ENCODE measurements around the gene NPAS3. TPM values are rescaled to one million over a fixed set of nuclear protein-coding genes. Genes with fewer than 3 reads are reported as not detected.

The NPAS3 gene
- total RNA-seq, 6 experiments from 2014 or later: 0.11 to 0.83 (median 0.21) TPM; not detected in 2

GRCh38 chr14:33699300-33699983 is 760.8 kb downstream of the NPAS3 start:
- Histone ChIP-seq H3K9me3 (no peaks in the 10 kb centered on the region), H3K27me3 (no peaks in the 10 kb centered on the region), H3K27ac (no peak overlapping the region), H3K36me3 (no peaks in the 10 kb centered on the region), H3K4me3 (no peak overlapping the region), H3K4me1 (no peaks in the 10 kb centered on the region)
- no peak for ATAC-seq
- no peak for DNase-seq
- intact Hi-C loops (cut with DNase I): no loop called here
- WGBS (ENCODE audit: insufficient coverage, low coverage, low lambda C conversion rate, missing lambda C conversion rate): 73% methylated on average over 12 of the region's 12 CpGs
- TF ChIP-seq POLR2A (IDR thresholded peaks at IDR 0.05) (no peak), CTCF (IDR thresholded peaks at IDR 0.05) (no peak)

- intact Hi-C loops (cut with DNase I): no loop called here
- Histone ChIP-seq H3K36me3 (no peaks in the 10 kb centered on the region), H3K27ac (no peak overlapping the region), H3K27me3 (no peaks in the 10 kb centered on the region), H3K4me3 (no peak overlapping the region), H3K9me3 (no peaks in the 10 kb centered on the region), H3K4me1 (no peaks in the 10 kb centered on the region)
- ATAC-seq (no peak), DNase-seq (no peak)
- TF ChIP-seq POLR2A (IDR thresholded peaks at IDR 0.05) (no peak), CTCF (IDR thresholded peaks at IDR 0.05) (no peak)
- 49% methylated on average over 6 of the region's 6 CpGs for WGBS (ENCODE audit: insufficient coverage, low coverage, low lambda C conversion rate, missing lambda C conversion rate)
Observed at GRCh38 chr14:33700052-33700451, 761.4 kb downstream of the NPAS3 start.

GRCh38 chr14:33702293-33702692 is 763.6 kb downstream of the NPAS3 start:
- no peak for ATAC-seq

GRCh38 chr14:33704481-33704880 is 765.8 kb downstream of the NPAS3 start:
- TF ChIP-seq CTCF (IDR thresholded peaks at IDR 0.05) (no peak), POLR2A (IDR thresholded peaks at IDR 0.05) (no peak)
- 46% methylated on average over 2 of the region's 2 CpGs for WGBS (ENCODE audit: insufficient coverage, low coverage, low lambda C conversion rate, missing lambda C conversion rate)
- no peaks in the 10 kb centered on the region for H3K4me1 ChIP-seq
- no peaks in the 10 kb centered on the region for H3K27me3 ChIP-seq
- H3K4me3 ChIP-seq: no peak overlapping the region
- no peaks in the 10 kb centered on the region for H3K36me3 ChIP-seq
- no peak overlapping the region for H3K27ac ChIP-seq
- intact Hi-C loops (cut with DNase I): no loop called here
- H3K9me3 ChIP-seq: no peaks in the 10 kb centered on the region
- ATAC-seq (no peak), DNase-seq (no peak)

More at GRCh38 chr14:33702293-33702692, 763.6 kb downstream of the NPAS3 start:
- no peak for DNase-seq
- Histone ChIP-seq H3K4me3 (no peak overlapping the region), H3K36me3 (no peaks in the 10 kb centered on the region), H3K9me3 (no peaks in the 10 kb centered on the region), H3K4me1 (no peaks in the 10 kb centered on the region), H3K27ac (no peak overlapping the region), H3K27me3 (no peaks in the 10 kb centered on the region)
- intact Hi-C loops (cut with DNase I): no loop called here
- TF ChIP-seq CTCF (IDR thresholded peaks at IDR 0.05) (no peak), POLR2A (IDR thresholded peaks at IDR 0.05) (no peak)
- WGBS (ENCODE audit: insufficient coverage, low coverage, low lambda C conversion rate, missing lambda C conversion rate): 40% methylated on average over 1 of the region's 1 CpG
